Panc1 (cell line): Measurements from ENCODE around the gene TLE3. TPM values are rescaled to one million over a fixed set of nuclear protein-coding genes. Genes with fewer than 3 reads are reported as not detected.
A peak's percentile ranks its signal among the peaks of the same experiment; 100 is the strongest.

Source experiments
- ATAC-seq: fragments of 200-7000 bp; cut with Tn5 transposase; 2 replicates; pipeline ENCODE4 v1.9.1; 2020; ENCODE audit warnings: mild to moderate bottlenecking, moderate library complexity
- BruUV-seq: library from RNA; stranded (reverse); fragments of 400-500 nt; replicated peaks from 2 replicates; lab custom pipeline; 2021; lab: Mats Ljungman, UMichigan
- CTCF ChIA-PET: fragments of 300-600 bp; sonication (Branson Sonifier 250); formaldehyde crosslinking; loops from one replicate; lab custom pipeline; 2022; ENCODE audit warnings: antibody characterized with exemption; lab: Charles Lee
- POLR2A ChIA-PET: fragments of 300-600 bp; sonication (Branson Sonifier 250); formaldehyde crosslinking; loops from one replicate; lab custom pipeline; 2022; ENCODE audit warnings: antibody characterized with exemption; lab: Charles Lee
- DNase-seq: peaks from one replicate; pipeline ENCODE4 v3.0.0-alpha.2; 2010; ENCODE audit warnings: low read depth, low spot score
- H3K27ac ChIP-seq: 2 replicates; pipeline ENCODE4 v1.5.1; 2011; ENCODE audit warnings: mild to moderate bottlenecking, low read length, inconsistent platforms
- H3K27me3 ChIP-seq: fragments of 200-500 bp; sonication (Bioruptor generic); 2 replicates; pipeline ENCODE4 v1.6.0; 2014; ENCODE audit warnings: low read length, inconsistent platforms; ENCODE audit not compliant: control insufficient read depth, insufficient read depth
- H3K36me3 ChIP-seq: fragments of 200-500 bp; sonication (Bioruptor generic); 2 replicates; pipeline ENCODE4 v1.5.1; 2014; ENCODE audit warnings: inconsistent platforms, mild to moderate bottlenecking, low read length, moderate library complexity; ENCODE audit not compliant: control insufficient read depth, insufficient read depth
- H3K4me1 ChIP-seq: 2 replicates; pipeline ENCODE4 v1.5.1; 2011; ENCODE audit warnings: inconsistent platforms, mild to moderate bottlenecking, low read length, moderate library complexity; ENCODE audit not compliant: control insufficient read depth, insufficient read depth
- H3K4me3 ChIP-seq, 2 experiments: 2 replicates each; pipeline ENCODE4 v1.5.1; 2011 to 2012; ENCODE audit warnings: low read depth in 2 of 2, low read length in 2 of 2, mild to moderate bottlenecking in 2 of 2, inconsistent platforms in 1 of 2, moderate library complexity in 1 of 2
- H3K9me3 ChIP-seq: fragments of 200-500 bp; sonication (Bioruptor generic); 2 replicates; pipeline ENCODE4 v1.5.1; 2014; ENCODE audit warnings: low read depth, mild to moderate bottlenecking, inconsistent platforms, low read length, moderate library complexity; ENCODE audit not compliant: control insufficient read depth, insufficient read depth
- CTCF ChIP-seq: fragments of 450-650 bp; IDR thresholded peaks from 2 replicates; pipeline ENCODE4 v1.5.1; 2017; ENCODE audit warnings: mild to moderate bottlenecking
- POLR2AphosphoS5 ChIP-seq: IDR thresholded peaks from 2 replicates; pipeline ENCODE4 v1.6.1; 2012; ENCODE audit warnings: mild to moderate bottlenecking, low read depth, low read length, moderate library complexity
- REST ChIP-seq, 2 experiments: IDR thresholded peaks; 2 replicates each; pipeline ENCODE4 v1.6.1; 2011 to 2012; ENCODE audit warnings: low read depth in 2 of 2, control low read depth in 1 of 2, low read length in 1 of 2, mild to moderate bottlenecking in 1 of 2, moderate library complexity in 1 of 2; ENCODE audit not compliant: insufficient read depth in 1 of 2
- SIN3A ChIP-seq: IDR thresholded peaks from 2 replicates; pipeline ENCODE4 v1.6.1; 2012; ENCODE audit warnings: low read depth, mild to moderate bottlenecking, low read length, moderate library complexity, borderline replicate concordance; ENCODE audit not compliant: insufficient read depth
- TCF7L2 ChIP-seq: IDR thresholded peaks from 2 replicates; pipeline ENCODE4 v1.6.1; 2011; ENCODE audit warnings: mild to moderate bottlenecking, low read depth, low read length, inconsistent platforms
- in situ Hi-C: cut with HindIII; loops from 2 replicates; pipeline ENCODE4 v1.10.0; 2016; ENCODE audit warnings: low sequenced_read_pairs, low pct_unique_long_range_greater_than_20kb
- intact Hi-C: fragments of 100-400 bp; cut with micrococcal nuclease; formaldehyde crosslinking; loops from one replicate; pipeline ENCODE4 v1.10.0; 2022; ENCODE audit not compliant: unreplicated experiment
- total RNA-seq: library from RNA; stranded (reverse); gene quantifications from one replicate; pipeline ENCODE4 v1.2.1, GENCODE V29; 2021; ENCODE audit not compliant: unreplicated experiment

TLE3 gene
- total RNA-seq, 1 experiment from 2014 or later, result 132 TPM

- no peaks in the 10 kb centered on the region for H3K36me3 ChIP-seq
- no TSS peak for BruUV-seq
- no peak overlapping the region; the same call in 1 of the 2 replicates for H3K27ac ChIP-seq
- intact Hi-C loops, result no loop called here
- no peaks in the 10 kb centered on the region for H3K27me3 ChIP-seq
- ChIA-PET POLR2A (interaction anchor here (0.8 kb wide), 1 partner anchor 36 kb away, joined by 4 read pairs; no protein-coding TSS in a partner anchor), CTCF (interaction anchor here (0.6 kb wide), 1 partner anchor 10 kb away, joined by 8 read pairs; no protein-coding TSS in a partner anchor)
- TF ChIP-seq REST (IDR thresholded peaks at IDR 0.05; ENCODE audit: insufficient read depth in 1 of 2, low read depth in 2 of 2, low read length in 1 of 2), result no peak
- TF ChIP-seq SIN3A, result no peak
- H3K9me3 ChIP-seq, result no peaks in the 10 kb centered on the region
- no peak overlapping the region for H3K4me3 ChIP-seq
- in situ Hi-C loops, result no loop called here
- DNase-seq (no peak), ATAC-seq (no peak)
- H3K4me1 ChIP-seq, result peaks cover 8% of the 10 kb centered on the region; the same call in 1 of the 2 replicates
Observed at GRCh38 chr15:70109531-70109930, 11.8 kb upstream of the TLE3 start.

- H3K27me3 ChIP-seq, result no peaks in the 10 kb centered on the region
- ATAC-seq (no peak), DNase-seq (no peak)
- peaks cover 24% of the 10 kb centered on the region for H3K4me1 ChIP-seq
- CTCF ChIA-PET, result no interaction called here
- TF ChIP-seq REST (IDR thresholded peaks at IDR 0.05; ENCODE audit: insufficient read depth in 1 of 2, low read depth in 2 of 2, low read length in 1 of 2) (no peak), TCF7L2 (no peak), CTCF (0 out of 2 replicates have a peak, but pooled peaks have one; percentile 9), SIN3A (no peak), POLR2AphosphoS5 (no peak)
- H3K36me3 ChIP-seq, result no peaks in the 10 kb centered on the region
- in situ Hi-C loops, result no loop called here
- H3K27ac ChIP-seq, result no peak overlapping the region; the same call in 1 of the 2 replicates
- BruUV-seq, result no TSS peak
- POLR2A ChIA-PET, result no interaction called here
- H3K4me3 ChIP-seq, result no peak overlapping the region
- intact Hi-C loops, result no loop called here
- no peaks in the 10 kb centered on the region for H3K9me3 ChIP-seq
Observed at GRCh38 chr15:70103880-70104626, 6.3 kb upstream of the TLE3 start.
